MCF 10A (cell line): ENCODE results near the gene DNAH2. TPM values are rescaled to one million over a fixed set of nuclear protein-coding genes. Genes with fewer than 3 reads are reported as not detected.

Experiments
- BruUV-seq: library from RNA; stranded (reverse); fragments of 400-500 nt; replicated peaks from 2 replicates; lab custom pipeline; 2021; lab: Mats Ljungman, UMichigan
- CTCF ChIA-PET: fragments of 300-600 bp; sonication (Branson Sonifier 250); formaldehyde crosslinking; extraction: SDS; loops from one replicate; lab custom pipeline; 2021; ENCODE audit warnings: antibody characterized with exemption, inconsistent platforms; lab: Yijun Ruan, JAX
- POLR2A ChIA-PET: fragments of 300-600, 350-650 bp; sonication (Branson Sonifier 250); formaldehyde crosslinking; extraction: SDS; loops from one replicate; lab custom pipeline; 2020; ENCODE audit warnings: antibody characterized with exemption, inconsistent platforms; lab: Yijun Ruan, JAX
- DNase-seq: peaks from one replicate; pipeline ENCODE4 v3.0.0-alpha.2; 2018; ENCODE audit not compliant: unreplicated experiment
- H3K27ac Mint-ChIP-seq: one replicate; pipeline ENCODE4 v1.8.0; 2022; ENCODE audit warnings: mild to moderate bottlenecking, low read depth, mixed read lengths; ENCODE audit not compliant: unreplicated experiment
- H3K27me3 Mint-ChIP-seq: one replicate; pipeline ENCODE4 v1.8.0; 2022; ENCODE audit warnings: mixed read lengths; ENCODE audit not compliant: insufficient read depth, unreplicated experiment
- H3K36me3 Mint-ChIP-seq: one replicate; pipeline ENCODE4 v1.8.0; 2022; ENCODE audit warnings: mild to moderate bottlenecking, moderate library complexity, mixed read lengths; ENCODE audit not compliant: insufficient read depth, unreplicated experiment
- H3K4me1 Mint-ChIP-seq: one replicate; pipeline ENCODE4 v1.8.0; 2022; ENCODE audit warnings: mixed read lengths; ENCODE audit not compliant: insufficient read depth, unreplicated experiment
- H3K4me3 Mint-ChIP-seq: one replicate; pipeline ENCODE4 v1.8.0; 2022; ENCODE audit warnings: mild to moderate bottlenecking, moderate library complexity, mixed read lengths; ENCODE audit not compliant: unreplicated experiment
- H3K9me3 Mint-ChIP-seq: one replicate; pipeline ENCODE4 v1.8.0; 2022; ENCODE audit warnings: mixed read lengths; ENCODE audit not compliant: unreplicated experiment
- CTCF ChIP-seq: fragments of 200-600 bp; IDR thresholded peaks from one replicate; pipeline ENCODE4 v1.8.0; 2022; ENCODE audit warnings: antibody characterized with exemption, mild to moderate bottlenecking; ENCODE audit not compliant: unreplicated experiment
- intact Hi-C: fragments of 100-400 bp; cut with micrococcal nuclease; formaldehyde crosslinking; loops from 2 replicates; pipeline ENCODE4 v1.14.1; 2022
- total RNA-seq: library from RNA; stranded (reverse); gene quantifications from 2 replicates; pipeline ENCODE4 v1.2.3, GENCODE V29; 2022

DNAH2 gene
- total RNA-seq, 1 experiment from 2014 or later = 0.12 TPM

- DNase-seq = no peak
- TF ChIP-seq CTCF = no peak
- POLR2A ChIA-PET = no interaction called here
- H3K27ac Mint-ChIP-seq = no peak overlapping the region
- H3K27me3 Mint-ChIP-seq = no peaks in the 10 kb centered on the region
- H3K4me3 Mint-ChIP-seq = no peak overlapping the region
- BruUV-seq = no TSS peak
- peaks cover 9% of the 10 kb centered on the region for H3K36me3 Mint-ChIP-seq
- H3K9me3 Mint-ChIP-seq = no peaks in the 10 kb centered on the region
- H3K4me1 Mint-ChIP-seq = peaks cover 5% of the 10 kb centered on the region
- CTCF ChIA-PET = no interaction called here
- intact Hi-C loops = no loop called here
Measured at GRCh38 chr17:7880076-7880868, 162.7 kb downstream of the DNAH2 start.

- TF ChIP-seq CTCF = no peak
- Mint-ChIP-seq H3K4me3 (no peak overlapping the region), H3K4me1 (peaks cover under 1% of the 10 kb centered on the region), H3K27ac (no peak overlapping the region), H3K36me3 (no peaks in the 10 kb centered on the region), H3K9me3 (no peaks in the 10 kb centered on the region), H3K27me3 (no peaks in the 10 kb centered on the region)
- intact Hi-C loops = no loop called here
- POLR2A ChIA-PET = no interaction called here
- CTCF ChIA-PET = interaction anchor here (0.6 kb wide), 1 partner anchor 194 kb away, joined by 3 read pairs; the partner anchor contains the start of gene TP53
- BruUV-seq = no TSS peak
- no peak for DNase-seq
Measured at GRCh38 chr17:7881276-7882054, 163.9 kb downstream of the DNAH2 start.

GRCh38 chr17:7882068-7882467 lies 164.5 kb downstream of the DNAH2 start:
- CTCF ChIA-PET = interaction anchor here (1.2 kb wide), 1 partner anchor 19 kb away, joined by 8 read pairs; no protein-coding TSS in a partner anchor
- no TSS peak for BruUV-seq
- Mint-ChIP-seq H3K9me3 (no peaks in the 10 kb centered on the region), H3K27ac (no peak overlapping the region), H3K27me3 (no peaks in the 10 kb centered on the region), H3K4me3 (no peak overlapping the region), H3K4me1 (no peaks in the 10 kb centered on the region), H3K36me3 (no peaks in the 10 kb centered on the region)
- DNase-seq = no peak
- POLR2A ChIA-PET = interaction anchor here (1.2 to 2.5 kb wide), 4 partner anchors 14 to 50 kb away, joined by 7 to 23 read pairs (median 8); partner anchors contain the start of gene NAA38
- no peak for TF ChIP-seq CTCF
- intact Hi-C loops = no loop called here

GRCh38 chr17:7882629-7883028 lies 165.1 kb downstream of the DNAH2 start:
- no TSS peak for BruUV-seq
- intact Hi-C loops = no loop called here
- no peak overlapping the region for H3K4me3 Mint-ChIP-seq
- no peaks in the 10 kb centered on the region for H3K27me3 Mint-ChIP-seq
- no peaks in the 10 kb centered on the region for H3K4me1 Mint-ChIP-seq
- POLR2A ChIA-PET = interaction anchor here (0.6 to 2.5 kb wide), 7 partner anchors 8 to 410 kb away, joined by 3 to 23 read pairs (median 8); partner anchors contain the start of gene NAA38
- no peaks in the 10 kb centered on the region for H3K9me3 Mint-ChIP-seq
- no peak overlapping the region for H3K27ac Mint-ChIP-seq
- H3K36me3 Mint-ChIP-seq = no peaks in the 10 kb centered on the region
- CTCF ChIA-PET = interaction anchor here (0.6 to 1.5 kb wide), 6 partner anchors 9 to 105 kb away, joined by 3 to 8 read pairs (median 3); no protein-coding TSS in a partner anchor
- no peak for DNase-seq
- TF ChIP-seq CTCF = no peak
